ENCODE measurements around the gene SIRPA.

DNA sequence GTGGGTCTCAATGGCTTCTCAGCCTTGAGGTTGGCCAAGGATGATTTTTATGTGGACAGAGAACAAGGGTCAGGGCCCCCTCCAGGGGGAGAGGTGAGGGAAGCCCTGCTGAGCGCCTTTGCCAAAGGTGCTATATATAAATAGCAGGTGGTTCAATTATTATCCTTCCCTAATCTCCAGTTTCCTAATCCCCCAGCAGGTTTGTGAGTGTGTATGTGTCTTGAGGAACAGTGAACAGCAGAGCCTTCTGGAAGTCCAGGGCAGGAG lies 3.2 kb upstream of the SIRPA start:
- TF ChIP-seq POLR2AphosphoS5 (IDR thresholded peaks at IDR 0.05; ENCODE audit: low read depth, low read length) (no peak), TAF1 (IDR thresholded peaks at IDR 0.05; ENCODE audit: borderline replicate concordance, insufficient read depth, low read length) (no peak), SIN3A (IDR thresholded peaks at IDR 0.05; ENCODE audit: borderline replicate concordance, insufficient read depth, low read length) (no peak)

Data from PFSK-1 (cell line).